GM19193 (cell line): Measurements from ENCODE around the gene TDO2.

Source experiments
- POLR2A ChIP-seq: IDR thresholded peaks from 4 replicates; pipeline ENCODE4 v1.6.1; 2011; ENCODE audit not compliant: insufficient read depth, insufficient read length; ENCODE audit errors: extremely low read depth

The TDO2 gene

GRCh38 chr4:155941085-155941790 lies 37.7 kb downstream of the TDO2 start:
- TF ChIP-seq POLR2A = no peak

GRCh38 chr4:155941820-155942219 lies 38.3 kb downstream of the TDO2 start:
- TF ChIP-seq POLR2A = no peak

- TF ChIP-seq POLR2A = no peak
Measured at GRCh38 chr4:155943605-155944291, 40.3 kb downstream of the TDO2 start.

- no peak for TF ChIP-seq POLR2A
Measured at GRCh38 chr4:155944516-155944915, 41.0 kb downstream of the TDO2 start.

GRCh38 chr4:155946486-155946885 lies 43.0 kb downstream of the TDO2 start:
- no peak for TF ChIP-seq POLR2A

GRCh38 chr4:155948541-155948940 lies 45.0 kb downstream of the TDO2 start:
- no peak for TF ChIP-seq POLR2A

- no peak for TF ChIP-seq POLR2A
Measured at GRCh38 chr4:155950461-155950860, 47.0 kb downstream of the TDO2 start.

- no peak for TF ChIP-seq POLR2A
Measured at GRCh38 chr4:155952501-155952901, 49.0 kb downstream of the TDO2 start.

- TF ChIP-seq POLR2A = peak; percentile 89
Measured at GRCh38 chr4:155953151-155954117, 49.9 kb downstream of the TDO2 start, which contains the start of gene CTSO. TSS of gene CTSO (minus strand) at chr4:155953866. CDS start at chr4:155953847, 19 bp downstream.

- no peak for TF ChIP-seq POLR2A
Measured at GRCh38 chr4:155954118-155954685, 50.7 kb downstream of the TDO2 start.

- TF ChIP-seq POLR2A = no peak
Measured at GRCh38 chr4:155954939-155955338, 51.4 kb downstream of the TDO2 start.

- no peak for TF ChIP-seq POLR2A
Measured at GRCh38 chr4:155956461-155956860, 53.0 kb downstream of the TDO2 start.

GRCh38 chr4:155959417-155959816 lies 55.9 kb downstream of the TDO2 start:
- TF ChIP-seq POLR2A = no peak

- no peak for TF ChIP-seq POLR2A
Measured at GRCh38 chr4:155960522-155960921, 57.0 kb downstream of the TDO2 start.

- TF ChIP-seq POLR2A = no peak
Measured at GRCh38 chr4:155961575-155961974, 58.1 kb downstream of the TDO2 start.

GRCh38 chr4:155962767-155963166 lies 59.3 kb downstream of the TDO2 start:
- TF ChIP-seq POLR2A = no peak
